ENCODE measurements around the gene KCNH1.

The KCNH1 gene

DNA sequence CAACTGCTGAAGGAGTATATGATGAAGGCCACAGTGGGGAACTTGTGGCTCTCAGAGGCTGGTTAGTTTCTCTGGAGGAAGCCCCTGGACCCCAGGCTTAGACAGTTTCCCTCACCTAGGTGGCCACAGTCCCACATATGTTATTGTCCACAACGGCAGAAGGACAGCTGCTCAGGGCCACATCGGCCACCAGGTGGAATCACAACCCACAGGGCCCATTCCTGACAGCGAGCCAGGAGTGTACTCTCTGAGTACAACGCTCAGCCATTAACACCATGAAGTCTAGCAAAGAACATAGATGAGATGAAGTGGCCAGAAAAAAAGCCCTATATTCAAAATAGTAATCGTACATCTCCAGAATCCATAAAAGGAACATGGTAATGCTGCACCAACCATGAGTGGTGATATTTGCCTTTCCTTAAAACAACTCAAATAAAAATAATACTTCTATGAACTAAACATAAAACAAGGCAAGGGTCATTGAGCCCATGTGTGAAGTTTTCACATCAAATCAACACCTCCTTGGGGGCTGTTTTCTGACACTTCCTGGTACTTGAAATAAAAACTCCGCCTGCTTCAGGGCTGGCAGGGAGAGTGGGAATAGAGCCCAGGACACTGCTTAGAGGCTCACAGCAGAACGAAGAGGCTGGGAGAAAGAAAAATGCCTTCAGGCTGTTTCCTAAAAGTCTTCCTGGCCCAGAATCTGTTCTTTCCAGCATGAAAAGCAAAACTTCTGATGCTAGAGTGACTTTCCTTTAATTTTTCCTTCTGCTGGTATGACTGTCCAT lies 421.9 kb downstream of the KCNH1 start:
- DNase-seq (ENCODE audit: low spot score): no peak

- no peak for DNase-seq (ENCODE audit: low spot score)
Observed at GRCh38 chr1:210709701-210710100, 424.2 kb downstream of the KCNH1 start.

GRCh38 chr1:210707300-210708240 lies 426.4 kb downstream of the KCNH1 start:
- DNase-seq (ENCODE audit: low spot score): no peak

- no peak for DNase-seq (ENCODE audit: low spot score)
Observed at GRCh38 chr1:210706246-210706645, 427.7 kb downstream of the KCNH1 start.

DNA sequence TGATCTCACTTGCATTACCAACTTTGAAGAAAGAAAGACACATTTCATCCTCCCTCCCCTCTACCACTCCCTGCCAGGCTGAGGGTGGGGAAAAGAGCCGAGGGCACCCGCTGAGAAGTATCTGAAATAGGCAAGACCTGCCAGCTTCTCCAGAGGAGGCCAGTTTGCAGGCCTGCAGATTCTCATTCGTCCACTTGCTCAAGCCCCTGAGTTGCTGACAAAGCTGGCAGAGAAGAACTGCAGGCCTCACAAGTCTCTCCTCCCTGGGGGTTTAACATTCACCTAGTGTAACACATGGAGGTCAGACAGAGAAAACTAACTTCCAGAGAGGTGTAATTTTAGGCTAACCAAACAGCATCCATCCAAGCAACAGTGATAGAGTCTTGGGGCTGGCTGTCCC lies 428.9 kb downstream of the KCNH1 start:
- no peak for DNase-seq (ENCODE audit: low spot score)

DNA sequence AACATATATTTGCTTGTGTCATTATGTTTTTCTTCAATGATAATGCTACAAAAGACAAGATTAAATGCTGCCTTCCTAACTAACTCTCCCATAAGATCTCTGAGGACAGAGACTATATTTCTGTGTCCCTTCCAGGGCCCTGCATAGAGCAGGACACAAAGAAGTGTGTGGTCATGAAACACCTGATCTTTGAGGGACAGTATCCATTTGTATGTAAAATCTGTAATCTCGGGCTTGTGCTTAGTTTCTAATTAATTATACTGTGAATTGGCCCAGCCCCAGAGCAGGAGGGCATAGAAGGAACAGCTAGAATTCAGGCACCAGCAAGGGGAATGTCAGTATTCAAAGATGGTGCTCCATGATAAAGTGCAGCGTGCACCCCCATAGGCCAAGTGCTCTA lies 430.4 kb downstream of the KCNH1 start:
- DNase-seq (ENCODE audit: low spot score): no peak

GRCh38 chr1:210702506-210702905 lies 431.4 kb downstream of the KCNH1 start:
- DNase-seq (ENCODE audit: low spot score): no peak

GRCh38 chr1:210700511-210700910 lies 433.4 kb downstream of the KCNH1 start:
- no peak for DNase-seq (ENCODE audit: low spot score)

GRCh38 chr1:210700083-210700482 lies 433.9 kb downstream of the KCNH1 start:
- no peak for DNase-seq (ENCODE audit: low spot score)

GRCh38 chr1:210698661-210699060 lies 435.3 kb downstream of the KCNH1 start:
- DNase-seq (ENCODE audit: low spot score): no peak

DNA sequence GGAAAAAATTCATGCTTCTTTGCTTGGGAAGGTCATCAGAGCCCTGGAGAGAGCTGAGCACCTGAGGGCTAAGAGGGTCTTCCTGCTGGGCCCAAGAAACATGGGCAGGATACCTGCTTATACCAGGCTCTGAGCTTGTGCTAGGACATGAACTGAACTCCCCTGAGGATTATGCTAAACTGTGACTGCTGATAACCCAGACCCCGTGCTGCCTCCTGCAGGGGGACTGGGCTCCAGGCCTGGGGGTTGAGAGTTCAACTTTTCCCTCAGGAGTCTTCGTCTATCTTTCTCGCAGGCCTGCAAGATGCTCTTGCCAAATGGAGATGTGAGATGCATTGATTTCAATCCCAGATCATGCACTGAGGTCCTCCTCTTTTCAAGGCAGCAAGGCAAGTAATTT lies 436.8 kb downstream of the KCNH1 start:
- DNase-seq (ENCODE audit: low spot score): no peak

GRCh38 chr1:210696709-210697108 lies 437.2 kb downstream of the KCNH1 start:
- no peak for DNase-seq (ENCODE audit: low spot score)

DNA sequence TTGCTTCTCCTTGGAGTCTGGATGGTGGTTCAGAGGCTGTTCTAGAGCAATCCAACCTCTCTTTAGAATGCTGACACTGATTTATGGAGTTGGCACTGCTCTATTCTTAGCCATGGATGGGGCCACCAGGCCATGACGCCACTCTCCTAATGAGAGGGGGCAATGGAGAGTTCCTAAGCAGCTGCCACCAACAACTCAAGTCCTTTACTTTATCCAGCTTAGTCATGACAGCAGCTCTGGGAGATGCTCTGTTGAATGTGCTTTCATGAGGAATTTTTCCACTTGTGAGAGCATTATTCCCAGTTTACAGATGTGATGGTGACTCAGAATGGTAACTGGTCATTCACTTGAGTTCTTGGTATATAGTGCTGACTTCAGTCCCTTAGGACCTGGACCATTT lies 438.9 kb downstream of the KCNH1 start:
- DNase-seq (ENCODE audit: low spot score): no peak

GRCh38 chr1:210692796-210693195 lies 441.2 kb downstream of the KCNH1 start:
- DNase-seq (ENCODE audit: low spot score): no peak

DNA sequence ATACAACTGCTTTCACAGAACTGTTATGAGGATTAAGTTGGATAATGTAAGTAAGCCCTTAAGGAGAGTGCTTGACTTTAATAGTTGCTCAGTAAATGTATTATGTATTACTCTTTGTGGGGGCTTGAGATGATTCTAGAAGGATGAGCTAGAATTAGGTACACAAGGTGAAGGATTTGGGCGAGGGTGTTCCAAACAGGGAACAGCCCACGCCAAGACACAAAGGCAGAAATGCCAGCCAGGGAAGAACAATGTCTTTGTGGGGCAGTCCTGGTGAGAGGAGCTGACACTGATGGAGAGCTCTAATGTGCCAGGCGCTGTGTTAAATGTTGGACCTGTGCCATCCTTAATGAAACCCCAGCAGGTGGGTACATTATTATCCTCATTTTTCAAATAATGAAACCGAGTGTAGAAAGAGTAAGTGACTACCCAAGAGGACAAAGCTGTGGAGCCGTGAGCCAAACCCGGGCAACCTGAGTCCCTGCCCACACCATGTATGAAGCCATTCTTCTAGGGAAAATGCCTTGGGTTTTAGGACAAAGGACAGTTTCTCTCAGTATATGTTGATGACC lies 442.8 kb downstream of the KCNH1 start:
- DNase-seq (ENCODE audit: low spot score): no peak

DNA sequence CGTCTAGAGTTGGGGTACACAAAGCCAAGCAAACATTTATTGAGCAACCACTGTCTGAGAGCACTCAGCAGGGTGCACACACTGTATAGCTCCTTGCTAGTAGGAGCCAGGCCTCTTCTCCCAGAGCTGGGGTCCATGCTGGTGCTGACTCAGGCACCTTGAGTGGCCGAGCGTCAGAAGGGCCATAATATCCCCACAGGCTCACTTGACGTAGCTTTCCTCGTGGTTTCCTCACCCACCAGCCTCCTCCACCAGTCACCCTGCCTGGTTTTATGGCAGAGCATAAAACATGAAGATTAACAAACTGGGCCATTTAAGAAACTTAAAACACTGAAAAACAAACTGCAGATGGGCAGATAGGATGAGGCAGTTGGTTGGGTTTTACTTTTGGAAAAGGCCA lies 443.7 kb downstream of the KCNH1 start:
- no peak for DNase-seq (ENCODE audit: low spot score)

- no peak for DNase-seq (ENCODE audit: low spot score)
Observed at GRCh38 chr1:210689826-210690225, 444.1 kb downstream of the KCNH1 start.

GRCh38 chr1:210688512-210689234 lies 445.3 kb downstream of the KCNH1 start:
- DNase-seq (ENCODE audit: low spot score): no peak

- no peak for DNase-seq (ENCODE audit: low spot score)
Observed at GRCh38 chr1:210687582-210688279, 446.2 kb downstream of the KCNH1 start.

DNA sequence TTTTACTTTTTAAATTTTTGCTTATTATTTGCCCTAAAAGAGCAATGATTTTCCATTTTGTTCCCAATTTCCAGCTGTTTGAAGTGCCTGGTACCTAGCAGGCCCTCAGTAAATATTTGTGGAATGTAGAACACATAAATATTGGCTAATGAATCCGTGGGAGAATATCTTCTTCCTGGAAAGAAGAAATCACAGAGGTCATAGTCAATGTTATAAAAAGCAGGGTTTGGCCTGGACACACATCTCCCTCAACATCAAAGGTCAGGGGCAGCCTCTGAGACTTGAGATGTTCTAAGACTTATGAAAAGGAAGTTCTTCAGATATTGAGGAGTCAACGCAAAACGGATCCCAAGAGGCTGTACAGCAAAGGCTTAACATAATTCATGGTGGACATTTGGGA lies 447.1 kb downstream of the KCNH1 start:
- DNase-seq (ENCODE audit: low spot score): no peak

GRCh38 chr1:210685295-210685650 lies 448.7 kb downstream of the KCNH1 start:
- no peak for DNase-seq (ENCODE audit: low spot score)
